DMS 273 (cell line): ENCODE data around the gene TAF1B.
"Not testable (repeated sequence)": the region's sequence is repeated elsewhere in the genome, so short reads cannot be mapped to it uniquely, and the experiment has no call there.

ENCODE experiments used
- DNase-seq: peaks from one replicate; lab custom pipeline; 2025; ENCODE audit not compliant: unreplicated experiment; lab: John Stamatoyannopoulos, UW

Gene TAF1B

DNA sequence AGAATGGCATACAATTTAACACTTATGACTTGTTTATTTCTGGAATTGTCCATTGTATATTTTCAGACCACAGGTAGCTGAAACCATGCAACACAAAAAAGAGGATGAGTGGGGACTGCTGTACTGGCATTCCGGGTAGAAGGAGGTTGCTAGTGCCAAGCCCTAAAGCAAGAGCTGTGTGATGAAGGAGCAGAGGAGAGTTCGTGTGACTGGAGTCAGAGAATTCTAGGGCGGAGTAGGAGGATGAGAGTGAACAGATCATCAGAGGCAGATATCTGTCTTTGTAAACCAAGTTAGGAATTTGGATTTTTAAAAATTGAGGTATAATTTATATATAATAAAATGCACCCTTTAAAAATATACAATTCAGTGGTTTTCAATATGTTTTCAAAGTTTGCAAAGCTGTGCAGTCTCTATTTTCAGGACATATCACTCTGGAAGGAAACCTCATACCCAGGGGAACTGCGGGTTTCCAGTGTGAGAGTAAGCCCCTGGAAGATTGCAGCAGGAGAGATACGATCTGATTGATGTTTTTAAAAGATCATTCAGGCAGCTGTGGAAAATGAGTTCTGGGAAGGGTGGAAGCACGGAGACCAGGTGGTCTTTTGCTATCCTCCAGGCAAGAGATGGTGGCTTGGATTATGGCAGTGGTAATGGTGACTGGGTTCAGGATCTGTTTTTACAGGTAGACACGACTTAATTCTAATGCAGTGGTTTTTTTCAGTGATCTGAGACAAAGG is 36.4 kb downstream of the TAF1B start:
- no peak for DNase-seq

GRCh38 chr2:9883897-9884296 is 40.6 kb downstream of the TAF1B start:
- DNase-seq = no peak

DNA sequence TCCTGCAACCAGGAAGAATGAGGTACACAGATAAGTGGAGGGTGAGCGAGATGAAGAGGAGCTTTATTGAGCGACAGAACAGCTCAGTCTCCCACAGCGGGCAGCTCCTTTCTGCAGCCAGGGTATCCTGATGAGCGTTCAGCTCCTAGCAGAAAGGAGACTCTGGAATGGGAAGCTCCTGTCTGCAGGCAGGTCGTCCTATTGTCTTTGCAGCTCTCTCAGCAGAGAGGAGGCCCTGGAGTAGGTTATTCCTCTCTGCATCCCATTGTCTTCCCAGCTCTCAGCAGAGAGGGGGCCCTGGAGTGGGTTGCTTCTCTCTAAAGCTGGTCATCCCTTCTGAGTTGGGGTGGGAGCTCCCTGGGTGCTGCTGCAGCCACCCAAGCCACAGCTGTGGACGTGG is 41.2 kb downstream of the TAF1B start:
- DNase-seq = no peak

DNA sequence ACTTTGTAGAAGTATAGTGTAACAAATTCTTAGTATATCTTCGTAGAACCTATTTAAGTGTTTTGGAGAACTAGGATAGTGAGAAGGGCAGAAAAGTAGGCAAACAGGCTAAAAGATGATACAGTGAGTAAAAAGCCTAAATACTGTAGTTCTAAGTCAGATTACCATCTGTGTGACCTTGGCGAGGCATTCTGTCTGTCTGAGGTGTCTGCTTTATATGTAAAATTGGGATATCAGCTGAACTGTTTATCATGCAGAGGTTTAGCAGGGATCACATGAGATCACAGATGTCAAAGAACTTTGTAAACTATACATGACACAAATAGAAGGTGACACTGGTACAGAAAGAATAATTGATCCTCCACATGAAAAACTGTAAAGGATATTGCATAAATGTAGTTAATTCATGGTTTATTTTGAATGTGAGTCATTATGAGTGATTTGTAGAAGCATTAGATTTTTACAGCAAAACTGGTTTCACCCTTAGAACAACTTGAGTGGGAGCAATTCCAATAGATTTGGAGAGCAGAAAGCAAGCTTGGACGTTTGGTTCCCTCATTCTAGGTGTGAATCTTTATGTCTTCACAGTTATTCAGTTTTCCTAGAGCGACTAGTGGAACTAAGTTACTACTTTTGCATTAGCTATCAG is 41.9 kb downstream of the TAF1B start:
- DNase-seq = no peak

DNA sequence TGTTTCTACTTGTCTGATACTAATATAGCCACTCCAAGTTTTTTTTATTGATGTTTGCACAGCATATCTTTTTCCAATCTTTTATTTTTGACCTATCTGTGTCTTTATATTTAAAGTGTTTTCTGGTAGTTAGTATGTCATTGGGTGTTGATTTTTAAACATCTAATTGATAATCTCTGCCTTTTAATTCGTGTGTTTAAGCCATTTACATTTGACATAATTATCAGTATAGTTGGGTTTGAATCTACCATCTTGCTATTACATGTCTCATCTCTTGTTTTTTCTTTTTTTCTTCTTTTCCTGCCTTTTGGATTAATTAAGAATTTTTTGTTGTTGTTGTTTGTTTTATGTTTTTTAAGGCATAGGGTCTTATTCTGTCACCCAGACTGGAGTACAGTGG is 44.2 kb downstream of the TAF1B start:
- no peak for DNase-seq

- no peak for DNase-seq
Measured at GRCh38 chr2:9889812-9890261, 46.6 kb downstream of the TAF1B start.

- no peak for DNase-seq
Measured at GRCh38 chr2:9892236-9892635, 49.0 kb downstream of the TAF1B start.

GRCh38 chr2:9895669-9896590 is 52.7 kb downstream of the TAF1B start:
- peak; percentile 8 for DNase-seq

DNA sequence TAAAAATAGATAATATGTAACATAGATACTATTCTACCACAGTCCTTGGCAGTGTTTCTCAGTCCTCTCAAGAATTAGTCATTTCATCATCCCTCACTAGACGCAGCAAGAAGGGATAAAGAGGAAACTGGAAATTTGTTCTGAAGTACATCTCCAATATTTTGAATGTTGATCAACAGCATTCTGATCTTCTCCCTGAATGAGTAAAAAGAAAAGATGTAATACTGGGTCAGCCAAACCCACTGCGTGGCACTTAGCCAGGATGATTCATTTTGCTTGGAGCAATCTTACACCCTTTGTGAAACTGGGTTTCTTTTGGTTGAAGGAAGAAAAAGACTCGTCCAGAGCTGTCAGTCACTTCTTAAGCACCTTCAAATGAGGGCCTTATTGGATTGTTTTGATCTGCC is 54.1 kb downstream of the TAF1B start:
- DNase-seq = peak; percentile 72

- peak; percentile 72 for DNase-seq
Measured at GRCh38 chr2:9897846-9898245, 54.6 kb downstream of the TAF1B start.

GRCh38 chr2:9905413-9905812 is 62.1 kb downstream of the TAF1B start:
- no peak for DNase-seq

- no peak for DNase-seq
Measured at GRCh38 chr2:9907402-9907801, 64.1 kb downstream of the TAF1B start.

DNA sequence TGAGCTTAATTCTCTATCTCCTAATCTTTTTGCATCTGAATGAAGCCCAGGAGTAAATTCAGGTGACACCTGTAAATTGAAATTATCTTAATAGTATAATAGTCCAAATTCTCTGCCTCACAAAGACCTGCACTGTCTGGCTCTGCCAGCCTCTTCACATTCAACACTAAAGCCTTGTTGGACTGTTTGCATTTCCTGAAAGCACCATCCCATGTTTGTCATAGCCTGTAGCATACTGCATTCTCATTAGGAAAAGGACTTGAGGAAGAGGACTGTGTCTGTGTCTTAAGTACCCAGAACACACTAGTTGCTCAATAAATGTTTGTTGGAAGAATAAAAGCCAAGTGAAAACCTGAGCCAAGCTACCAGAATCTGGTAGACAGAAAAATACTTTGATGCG is 65.4 kb downstream of the TAF1B start:
- no peak for DNase-seq

- no peak for DNase-seq
Measured at GRCh38 chr2:9909106-9909505, 65.8 kb downstream of the TAF1B start.

DNA sequence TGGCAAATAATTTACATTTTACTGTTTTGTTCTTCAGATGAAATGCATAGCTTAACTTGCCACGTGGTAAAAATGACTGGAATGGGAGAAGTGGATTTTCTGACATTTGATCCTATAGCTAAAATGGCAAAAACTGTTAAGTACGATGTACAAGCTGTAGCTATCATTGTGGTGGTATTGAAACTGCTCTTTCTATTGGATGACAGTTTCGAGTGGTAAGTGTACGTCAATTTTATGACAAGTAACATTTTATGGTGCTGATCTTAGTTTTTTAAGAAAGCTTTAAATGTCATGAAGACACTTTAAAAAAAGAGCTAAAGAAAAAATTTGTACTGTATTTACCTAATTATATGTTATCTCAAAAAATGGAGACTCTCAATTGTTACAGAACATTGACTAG is 67.4 kb downstream of the TAF1B start:
- DNase-seq = no peak

DNA sequence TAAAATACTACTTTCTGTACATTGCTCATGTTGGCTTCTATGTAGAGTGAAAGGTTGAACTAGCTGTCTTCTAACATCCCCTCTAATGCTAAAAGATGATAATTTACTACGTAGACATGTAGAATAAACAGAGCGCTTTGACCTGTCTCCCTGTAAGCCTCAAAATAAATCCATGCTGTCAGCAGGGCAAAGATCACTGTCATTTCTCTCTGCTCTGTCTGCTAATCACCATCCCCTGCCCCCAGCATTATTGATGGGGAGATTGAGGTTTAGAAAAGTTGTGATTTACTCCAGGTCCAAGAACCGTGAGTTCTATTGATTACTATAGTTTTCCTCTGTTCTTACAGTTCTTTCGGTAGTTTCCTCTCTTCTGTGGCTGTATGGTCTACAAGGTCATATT is 69.2 kb downstream of the TAF1B start:
- DNase-seq = no peak

- DNase-seq = peak; percentile 57
Measured at GRCh38 chr2:9914384-9915065, 71.3 kb downstream of the TAF1B start.

GRCh38 chr2:9918275-9918674 is 75.0 kb downstream of the TAF1B start:
- no peak for DNase-seq

DNA sequence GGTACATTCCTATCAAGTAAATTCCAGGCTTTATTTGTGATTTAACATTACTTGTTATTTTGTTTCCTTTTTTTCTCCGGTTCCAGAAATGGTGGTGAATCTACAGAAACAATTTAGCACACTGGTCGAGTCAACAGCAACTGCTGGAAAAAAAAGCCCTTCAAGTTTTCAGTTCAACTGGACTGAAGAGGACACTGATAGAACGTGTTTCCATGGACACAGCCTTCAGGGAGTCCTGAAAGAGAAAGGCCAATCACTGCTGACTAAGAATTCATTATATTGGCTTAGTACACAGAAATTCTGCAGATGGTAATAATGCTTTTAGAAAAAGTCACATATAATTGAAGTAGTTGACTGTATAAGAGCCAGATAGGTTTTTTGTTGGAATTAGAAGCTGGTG is 76.2 kb downstream of the TAF1B start:
- no peak for DNase-seq

DNA sequence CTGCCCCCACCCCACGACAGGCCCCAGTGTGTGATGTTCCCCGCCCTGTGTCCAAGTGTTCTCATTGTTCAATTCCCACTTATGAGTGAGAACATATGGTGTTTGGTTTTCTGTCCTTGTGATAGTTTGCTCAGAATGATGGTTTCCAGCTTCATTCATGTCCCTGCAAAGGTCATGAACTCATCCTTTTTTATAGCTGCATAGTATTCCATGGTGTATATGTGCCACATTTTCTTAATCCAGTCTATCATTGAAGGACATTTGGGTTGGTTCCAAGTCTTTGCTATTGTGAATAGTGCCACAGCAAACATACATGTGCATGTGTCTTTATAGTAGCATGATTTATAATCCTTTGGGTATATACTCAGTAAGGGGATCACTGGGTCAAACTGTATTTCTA is 83.7 kb downstream of the TAF1B start:
- not testable (repeated sequence) for DNase-seq

DNA sequence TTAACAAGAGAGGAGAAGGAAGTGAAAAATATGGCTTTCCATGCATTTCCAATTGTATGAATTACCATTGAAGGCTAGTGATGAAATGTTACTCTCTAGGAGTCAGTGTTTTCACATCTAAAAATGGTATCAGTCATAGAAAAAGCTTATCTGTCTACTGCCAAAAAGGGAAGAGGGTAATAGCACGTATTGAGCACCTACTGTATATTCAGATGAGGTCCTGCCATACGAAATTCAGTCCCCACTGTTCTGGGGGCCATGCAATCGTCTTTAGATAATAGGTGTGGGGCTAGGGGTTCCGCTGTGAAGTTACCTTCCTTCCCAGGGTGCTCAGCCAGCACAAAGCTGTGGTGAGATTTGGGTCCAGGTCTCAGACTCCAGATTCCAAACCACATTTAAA is 94.0 kb downstream of the TAF1B start:
- no peak for DNase-seq
